Gastroesophageal sphincter (tissue), 4 donors: ENCODE measurements around the gene WDR70. TPM values are rescaled to one million over a fixed set of nuclear protein-coding genes. Genes with fewer than 3 reads are reported as not detected.
"Not testable (repeated sequence)": the region's sequence is repeated elsewhere in the genome, so short reads cannot be mapped to it uniquely, and the experiment has no call there.

ENCODE experiments used
- ATAC-seq: fragments of 150-250 bp; one replicate; pipeline ENCODE4 v1.9.1; 2016; ENCODE audit warnings: mild to moderate bottlenecking, moderate library complexity
- H3K27ac ChIP-seq, 4 donors: fragments of 200-600 bp; sonication (generic) in 3 of 4; 1 replicate in 3 of 4; 2 replicates in 1 of 4; pipeline ENCODE4 v1.5.1; 2016 to 2019
- H3K27me3 ChIP-seq: fragments of 200-600 bp; sonication (generic); one replicate; pipeline ENCODE4 v1.5.1; 2019
- H3K36me3 ChIP-seq, 2 donors: fragments of 200-600 bp; sonication (generic); one replicate each; pipeline ENCODE4 v1.5.1; 2019; ENCODE audit warnings: control low read depth in 1 of 2
- H3K4me1 ChIP-seq, 3 donors: fragments of 200-600 bp; sonication (generic); 1 replicate in 2 of 3; 2 replicates in 1 of 3; pipeline ENCODE4 v1.5.1; 2016 to 2019; ENCODE audit warnings: control low read depth in 2 of 3
- H3K4me3 ChIP-seq, 2 donors: fragments of 200-600 bp; sonication (generic); one replicate each; pipeline ENCODE4 v1.5.1; 2019; ENCODE audit warnings: mild to moderate bottlenecking in 1 of 2, moderate library complexity in 1 of 2
- H3K9me3 ChIP-seq, 3 donors: fragments of 200-600 bp; sonication (generic); one replicate each; pipeline ENCODE4 v1.5.1; 2017 to 2019; ENCODE audit warnings: control low read depth in 2 of 3
- CTCF ChIP-seq, 4 experiments: fragments of 200-600 bp in 2 of 4; fragments of 450-650 bp in 2 of 4; sonication (generic) in 1 of 4; IDR thresholded peaks; one replicate each; pipeline ENCODE4 v1.5.1; 2017 to 2019; ENCODE audit warnings: antibody characterized with exemption in 4 of 4, mild to moderate bottlenecking in 2 of 4, moderate library complexity in 2 of 4
- EP300 ChIP-seq: sonication (generic); formaldehyde crosslinking; IDR thresholded peaks from one replicate; pipeline ENCODE4 v1.6.1; 2017; ENCODE audit warnings: antibody characterized with exemption, mild to moderate bottlenecking
- POLR2A ChIP-seq, 2 donors: fragments of 450-650 bp; IDR thresholded peaks; one replicate each; pipeline ENCODE4 v1.6.1; 2017; ENCODE audit warnings: antibody characterized with exemption in 2 of 2, mild to moderate bottlenecking in 2 of 2, moderate library complexity in 1 of 2
- POLR2AphosphoS5 ChIP-seq: sonication (generic); formaldehyde crosslinking; IDR thresholded peaks from one replicate; pipeline ENCODE4 v1.6.1; 2017; ENCODE audit warnings: antibody characterized with exemption
- WGBS, 2 donors: methylation state at CpG; one replicate each; pipeline ENCODE4 v1.1.5; 2018; ENCODE audit warnings: low coverage in 1 of 2; 5-methylcytosine and 5-hydroxymethylcytosine counted together
- total RNA-seq, 4 donors: library from RNA; depleted of rRNA; stranded (reverse); fragments of >200 nt; gene quantifications; one replicate each; pipeline ENCODE4 v1.1.0, GENCODE V29; 2016

Gene WDR70
- total RNA-seq, 4 donors from 2014 or later = 15.5 to 24.3 (median 22.2) TPM

- WGBS, 2 donors = 86 to 100% methylated on average over 1 of the region's 1 CpG
- Histone ChIP-seq H3K9me3 (no peaks in the 10 kb centered on the region), H3K27me3 (no peaks in the 10 kb centered on the region), H3K4me1 (no peaks in the 10 kb centered on the region), H3K27ac (no peak overlapping the region), H3K4me3 (no peak overlapping the region), H3K36me3 (peaks cover 0 to 24% of the 10 kb centered on the region in 2 donors)
- ATAC-seq = no peak
- TF ChIP-seq POLR2A (IDR thresholded peaks at IDR 0.05) (no peak), CTCF (IDR thresholded peaks at IDR 0.05) (no peak), EP300 (no peak), POLR2AphosphoS5 (no peak)
These were observed 135.8 kb downstream of the WDR70 start for GRCh38 chr5:37514946-37515345.

- no peaks in the 10 kb centered on the region for H3K9me3 ChIP-seq
- no peaks in the 10 kb centered on the region for H3K27me3 ChIP-seq
- no peak overlapping the region for H3K27ac ChIP-seq
- H3K4me1 ChIP-seq = no peaks in the 10 kb centered on the region
- H3K4me3 ChIP-seq = no peak overlapping the region
- 94 to 97% methylated on average over 3 of the region's 3 CpGs for WGBS, 2 donors
- no peak for ATAC-seq
- H3K36me3 ChIP-seq = peaks cover 0 to 24% of the 10 kb centered on the region in 2 donors
- TF ChIP-seq CTCF (IDR thresholded peaks at IDR 0.05) (no peak), POLR2AphosphoS5 (no peak), EP300 (no peak), POLR2A (IDR thresholded peaks at IDR 0.05) (no peak)
These were observed 138.6 kb downstream of the WDR70 start for GRCh38 chr5:37517686-37518085.

DNA sequence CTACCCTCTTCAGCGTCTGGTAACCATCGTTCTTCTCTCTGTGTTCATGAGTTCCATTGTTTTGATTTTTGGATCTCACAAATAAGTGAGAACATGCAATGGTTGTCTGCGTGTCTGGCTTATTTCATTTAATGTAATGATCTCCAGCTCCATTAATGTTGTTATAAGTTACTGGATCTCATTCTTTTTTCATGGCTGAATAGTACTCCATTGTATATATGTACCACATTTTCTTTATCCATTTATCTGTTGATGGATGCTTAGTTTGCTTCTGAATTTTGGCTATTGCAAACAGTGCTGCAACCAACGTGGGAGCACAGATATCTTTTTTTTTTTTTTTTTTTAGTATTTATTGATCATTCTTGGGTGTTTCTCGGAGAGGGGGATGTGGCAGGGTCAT, 139.2 kb downstream of the WDR70 start:
- H3K36me3 ChIP-seq = peaks cover 0 to 24% of the 10 kb centered on the region in 2 donors
- ATAC-seq = not testable (repeated sequence)
- WGBS, 2 donors = 100% methylated on average over 3 to 4 of the region's 5 CpGs

GRCh38 chr5:37519304-37519703, 140.2 kb downstream of the WDR70 start:
- Histone ChIP-seq H3K9me3 (no peaks in the 10 kb centered on the region), H3K4me1 (no peaks in the 10 kb centered on the region), H3K27me3 (no peaks in the 10 kb centered on the region), H3K4me3 (no peak overlapping the region), H3K27ac (no peak overlapping the region), H3K36me3 (peaks cover 0 to 24% of the 10 kb centered on the region in 2 donors)
- ATAC-seq = no peak
- TF ChIP-seq POLR2AphosphoS5 = no peak
- no peak for TF ChIP-seq CTCF (IDR thresholded peaks at IDR 0.05)
- TF ChIP-seq POLR2A (IDR thresholded peaks at IDR 0.05) = no peak
- TF ChIP-seq EP300 = no peak
- no CpG with 5 or more reads among the region's 43 CpGs for WGBS, 2 donors

More for the DNA sequence above, 139.2 kb downstream of the WDR70 start:
- not testable (repeated sequence) for H3K4me3 ChIP-seq, H3K27me3 ChIP-seq, H3K4me1 ChIP-seq, H3K27ac ChIP-seq, H3K9me3 ChIP-seq

DNA sequence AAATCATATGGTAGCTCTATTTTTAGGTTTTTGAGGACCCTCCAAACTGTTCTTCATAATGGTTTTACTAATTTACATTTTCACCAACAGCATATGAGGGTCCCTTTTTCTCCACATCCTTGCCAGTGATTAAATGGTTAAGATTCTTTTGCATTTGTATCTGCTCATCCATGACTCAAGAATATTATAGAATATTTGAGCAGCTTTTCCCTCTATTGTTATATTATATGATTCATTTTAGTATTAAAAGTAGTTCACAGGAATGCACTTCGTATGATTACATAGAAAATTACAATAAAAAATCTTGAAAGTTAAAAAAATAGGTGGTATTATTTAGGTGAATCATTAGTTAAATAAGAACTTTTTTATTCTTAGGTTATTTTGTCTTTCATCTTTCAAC, 140.7 kb downstream of the WDR70 start:
- Histone ChIP-seq H3K4me3 (no peak overlapping the region), H3K27me3 (no peaks in the 10 kb centered on the region), H3K36me3 (peaks cover 0 to 24% of the 10 kb centered on the region in 2 donors), H3K27ac (no peak overlapping the region), H3K4me1 (no peaks in the 10 kb centered on the region), H3K9me3 (no peaks in the 10 kb centered on the region)
- WGBS, 2 donors = 88 to 96% methylated on average over 1 of the region's 1 CpG
- TF ChIP-seq CTCF (IDR thresholded peaks at IDR 0.05) = no peak
- TF ChIP-seq EP300 = no peak
- no peak for TF ChIP-seq POLR2AphosphoS5
- no peak for TF ChIP-seq POLR2A (IDR thresholded peaks at IDR 0.05)
- no peak for ATAC-seq
